GM18508 (cell line): ENCODE results near the gene IQSEC1.
"Not testable (repeated sequence)": the region's sequence is repeated elsewhere in the genome, so short reads cannot be mapped to it uniquely, and the experiment has no call there.

Experiments
- ATAC-seq: cut with Tn5 transposase; IDR thresholded peaks from one replicate; pipeline ENCODE4 v1.9.1; 2021; ENCODE audit warnings: moderate number of reproducible peaks; ENCODE audit not compliant: insufficient read depth, unreplicated experiment

The IQSEC1 gene

DNA sequence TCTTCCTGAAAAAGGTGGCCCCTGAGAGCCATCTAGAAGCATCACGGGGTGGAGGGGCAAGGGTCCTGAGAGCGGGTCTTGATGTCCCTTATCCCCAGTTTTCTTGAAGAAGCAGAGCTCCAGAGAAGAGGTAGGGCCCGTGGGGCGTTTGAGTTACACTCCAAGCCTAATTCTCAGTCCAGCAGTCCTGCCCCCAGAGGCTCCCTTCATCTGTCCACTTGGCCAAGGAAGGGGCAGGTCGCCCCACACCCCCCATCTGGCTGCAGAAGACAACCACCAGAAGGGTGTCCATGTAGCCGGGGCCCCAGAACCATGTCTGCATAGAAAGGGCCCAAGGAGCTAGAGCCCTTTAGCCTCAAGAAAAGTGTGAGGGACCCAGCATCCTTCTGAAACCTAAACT lies 206.4 kb downstream of the IQSEC1 start:
- no peak for ATAC-seq

DNA sequence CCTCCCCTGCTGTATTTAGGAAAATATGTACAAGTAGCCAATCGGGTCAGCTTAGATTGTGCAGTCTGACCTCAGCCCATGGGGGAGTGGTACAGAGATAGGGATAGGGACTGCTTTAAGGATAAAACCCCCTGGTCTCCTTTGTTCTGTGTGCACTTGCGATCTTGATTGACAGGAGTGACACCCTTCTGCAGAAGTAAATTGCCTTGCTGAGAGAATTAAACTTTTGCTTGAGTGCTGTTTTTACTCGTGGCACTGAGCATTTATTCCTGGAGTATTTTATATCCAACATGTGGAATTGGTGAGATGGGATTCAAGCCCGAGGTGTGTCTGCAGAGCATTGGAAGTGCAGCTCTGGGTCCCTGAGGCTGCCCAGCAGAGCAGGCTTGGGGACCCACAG lies 208.0 kb downstream of the IQSEC1 start:
- no peak for ATAC-seq

DNA sequence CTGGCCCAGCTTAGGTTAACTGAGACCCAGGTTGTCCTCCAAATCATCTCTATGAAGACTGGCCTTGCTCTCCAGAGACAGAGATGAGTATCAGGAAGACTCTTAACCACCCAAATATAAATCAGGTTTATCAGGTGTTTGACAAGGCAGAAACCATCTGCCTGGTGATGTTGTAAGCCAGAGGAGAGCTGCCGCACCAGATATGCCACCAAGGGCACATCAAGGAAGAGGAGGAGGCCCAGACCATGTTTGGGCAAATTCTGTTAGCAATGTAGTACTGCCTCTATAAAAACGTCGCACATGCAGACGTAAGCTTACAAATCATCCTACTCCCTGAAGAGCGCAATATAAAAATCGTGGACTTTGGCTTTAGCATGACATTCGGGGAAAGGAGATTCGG lies 210.8 kb downstream of the IQSEC1 start:
- ATAC-seq = no peak

DNA sequence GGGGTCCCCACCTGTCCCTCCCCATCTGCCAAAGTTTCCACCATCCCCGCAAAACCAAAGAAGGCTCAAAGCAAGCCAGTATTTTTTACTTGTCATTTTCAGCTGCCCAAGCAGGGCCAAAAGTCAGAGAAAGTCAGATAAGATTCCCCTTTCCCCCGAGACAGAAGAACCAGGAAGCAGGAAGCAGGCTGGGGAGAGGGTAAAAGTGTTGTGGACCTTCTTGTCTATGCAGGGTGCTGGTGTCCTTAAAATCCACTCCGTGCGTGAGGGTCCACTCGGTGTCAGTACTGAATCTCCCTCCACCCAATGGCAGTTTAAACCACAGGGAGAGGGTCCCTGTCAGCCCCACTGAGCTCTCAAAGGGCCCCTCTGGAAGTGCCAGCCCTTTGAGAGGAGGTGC lies 211.6 kb downstream of the IQSEC1 start:
- ATAC-seq = no peak

DNA sequence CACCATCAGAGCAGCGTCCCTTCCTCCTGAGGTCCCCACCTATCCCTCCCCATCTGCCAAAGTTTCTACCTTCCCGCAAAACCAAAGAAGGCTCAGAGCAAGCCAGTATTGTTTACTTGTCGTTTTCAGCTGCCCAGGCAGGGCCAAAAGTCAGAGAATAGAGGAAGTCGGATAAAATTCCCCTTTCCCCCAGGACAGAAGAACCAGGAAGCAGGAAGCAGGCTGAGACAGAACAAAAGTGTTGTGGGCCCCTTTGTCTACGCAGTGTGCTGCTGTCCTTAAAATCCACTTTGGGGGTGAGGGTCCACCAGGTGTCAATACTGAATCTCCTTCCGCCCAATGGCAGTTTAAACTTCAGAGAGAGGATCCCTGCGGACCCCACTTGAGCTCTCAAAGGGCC lies 213.4 kb downstream of the IQSEC1 start:
- ATAC-seq = no peak

DNA sequence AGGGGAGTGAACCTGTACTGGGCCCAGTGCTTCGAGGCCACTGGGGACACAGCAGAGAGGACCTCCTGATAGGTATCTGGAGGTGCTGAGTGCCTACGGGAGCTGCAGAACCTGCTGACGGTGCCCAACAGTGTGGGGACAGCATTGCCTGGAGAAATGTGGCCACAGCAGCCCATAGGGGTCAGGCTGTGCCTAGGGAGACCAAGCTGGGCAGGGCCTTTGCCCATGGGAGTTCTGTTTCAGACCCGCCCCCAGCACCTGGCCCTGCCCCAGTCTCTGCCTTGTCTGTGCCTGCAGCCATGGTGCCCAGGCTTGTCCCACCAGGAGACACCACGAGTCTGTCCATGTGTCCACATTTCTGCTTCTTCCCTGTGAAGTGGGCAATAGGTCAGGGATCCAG lies 216.6 kb downstream of the IQSEC1 start:
- ATAC-seq = no peak

DNA sequence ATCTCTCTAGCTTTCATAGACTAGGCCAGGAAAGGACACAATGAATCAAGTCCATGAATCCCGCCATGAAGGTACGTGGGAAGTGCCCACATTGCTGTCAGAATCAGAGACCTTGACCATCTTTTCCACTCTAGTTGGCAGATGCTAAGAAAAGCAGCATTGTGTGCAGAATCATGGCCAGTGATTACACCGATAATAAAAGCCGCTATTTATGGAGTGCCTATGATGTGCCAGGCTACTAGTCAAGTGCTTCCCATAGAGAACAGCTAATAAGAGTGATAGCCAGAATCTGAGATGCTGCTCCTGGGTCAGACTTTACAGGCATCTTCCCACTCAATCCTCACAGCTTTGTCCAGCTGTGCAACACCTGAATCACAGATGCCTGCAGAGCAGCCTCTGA lies 218.7 kb downstream of the IQSEC1 start:
- ATAC-seq = no peak

DNA sequence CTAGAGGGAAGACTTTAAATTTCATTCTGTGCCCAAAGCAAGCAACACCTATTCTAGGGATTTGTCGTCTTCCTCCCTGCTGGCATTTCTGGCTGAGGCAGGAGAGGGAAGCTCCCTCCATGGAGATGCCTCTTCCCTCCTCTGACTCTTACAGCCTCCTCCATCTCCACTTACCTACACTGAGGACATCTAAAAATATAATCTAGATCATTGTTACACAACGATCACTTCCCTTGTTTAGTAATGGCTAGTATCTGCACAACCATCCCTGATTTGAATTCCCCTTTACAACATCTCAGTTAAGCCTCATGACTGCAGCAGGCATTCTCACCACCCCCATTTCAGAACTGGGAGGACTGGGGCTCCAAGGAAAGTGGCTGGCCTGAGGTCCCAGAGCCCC lies 219.4 kb downstream of the IQSEC1 start:
- ATAC-seq = not testable (repeated sequence)

DNA sequence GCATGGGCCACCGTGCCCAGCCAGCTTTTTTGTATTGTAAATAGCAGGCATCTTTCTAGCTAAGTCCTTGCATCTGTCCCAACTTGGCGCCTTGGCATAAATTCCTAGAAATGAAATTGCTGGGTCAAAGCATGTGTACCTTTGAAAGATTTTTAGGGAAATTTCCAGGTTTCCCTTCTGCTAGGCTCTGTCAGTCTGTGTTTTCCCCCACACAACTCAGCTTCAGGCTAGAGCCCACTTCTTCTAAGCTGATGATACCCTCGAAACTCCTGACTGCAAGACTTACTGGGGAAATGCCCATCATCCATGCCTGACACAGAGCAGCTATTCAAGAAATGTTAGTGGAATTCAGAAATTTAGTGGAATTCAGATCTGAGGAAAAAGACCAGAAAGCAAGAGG lies 221.0 kb downstream of the IQSEC1 start:
- ATAC-seq = no peak
